CD14-positive monocyte (primary cell): Measurements from ENCODE around the gene BRPF1. TPM values are rescaled to one million over a fixed set of nuclear protein-coding genes. Genes with fewer than 3 reads are reported as not detected.

Experiments
- DNase-seq, 3 donors: peaks; one replicate each; pipeline ENCODE4 v3.0.0-alpha.2; 2011 to 2022
- H2AFZ ChIP-seq: 2 replicates; pipeline ENCODE4 v1.6.0; 2012; ENCODE audit warnings: mild to moderate bottlenecking, low read depth, low read length, inconsistent platforms; ENCODE audit not compliant: insufficient read depth, poor library complexity, severe bottlenecking
- H3K27ac ChIP-seq, 2 donors: 1 replicate in 1 of 2; 2 replicates in 1 of 2; pipeline ENCODE4 v1.5.1; 2012 to 2013; ENCODE audit warnings: low read length in 2 of 2, control low read depth in 1 of 2, inconsistent platforms in 1 of 2, low read depth in 1 of 2, mild to moderate bottlenecking in 1 of 2
- H3K27me3 ChIP-seq, 2 donors: one replicate each; pipeline versions ENCODE4 v1.6.0 to v1.6.1; 2011 to 2013; ENCODE audit warnings: low read length in 2 of 2; ENCODE audit not compliant: control insufficient read depth in 2 of 2, insufficient read depth in 2 of 2
- H3K36me3 ChIP-seq, 2 donors: replicated peaks in 1 of 2; 1 replicate in 1 of 2; 2 replicates in 1 of 2; pipeline versions ENCODE4 v1.5.1 to v1.6.1; 2012 to 2013; ENCODE audit warnings: low read length in 2 of 2, control low read depth in 1 of 2, inconsistent platforms in 1 of 2, mild to moderate bottlenecking in 1 of 2; ENCODE audit not compliant: insufficient read depth in 2 of 2, control insufficient read depth in 1 of 2
- H3K4me1 ChIP-seq, 2 donors: 1 replicate in 1 of 2; 2 replicates in 1 of 2; pipeline versions ENCODE4 v1.5.1 to v1.6.1; 2012 to 2013; ENCODE audit warnings: low read length in 2 of 2, control low read depth in 1 of 2, inconsistent platforms in 1 of 2, mild to moderate bottlenecking in 1 of 2, moderate library complexity in 1 of 2; ENCODE audit not compliant: insufficient read depth in 2 of 2, control insufficient read depth in 1 of 2
- H3K4me2 ChIP-seq: replicated peaks from 2 replicates; pipeline ENCODE3; 2012; ENCODE audit warnings: low read length, moderate library complexity, mild to moderate bottlenecking; ENCODE audit not compliant: poor library complexity, severe bottlenecking; ENCODE audit errors: extremely low read depth
- H3K4me3 ChIP-seq, 3 experiments: fragments of 200-600 bp in 1 of 3; sonication (generic) in 1 of 3; replicated peaks in 1 of 3; 1 replicate in 2 of 3; 2 replicates in 1 of 3; pipeline ENCODE4 v1.5.1; 2011 to 2013; ENCODE audit warnings: low read length in 3 of 3, mild to moderate bottlenecking in 3 of 3, control low read depth in 2 of 3, low read depth in 2 of 3, inconsistent platforms in 1 of 3, moderate library complexity in 1 of 3
- H3K79me2 ChIP-seq: 2 replicates; pipeline ENCODE4 v1.6.0; 2012; ENCODE audit warnings: mild to moderate bottlenecking, control low read depth, inconsistent platforms, low read length, moderate library complexity; ENCODE audit not compliant: insufficient read depth
- H3K9ac ChIP-seq: 2 replicates; pipeline ENCODE4 v1.6.0; 2017; ENCODE audit warnings: low read length, mild to moderate bottlenecking; ENCODE audit not compliant: insufficient read depth, poor library complexity, severe bottlenecking
- H3K9me3 ChIP-seq, 2 donors: replicated peaks in 1 of 2; 1 replicate in 1 of 2; 2 replicates in 1 of 2; pipeline versions ENCODE4 v1.5.1 to v1.6.1; 2012 to 2013; ENCODE audit warnings: low read length in 2 of 2, control low read depth in 1 of 2; ENCODE audit not compliant: control insufficient read depth in 1 of 2, insufficient read depth in 1 of 2
- H4K20me1 ChIP-seq: 2 replicates; pipeline ENCODE4 v1.6.0; 2012; ENCODE audit warnings: mild to moderate bottlenecking, low read length, control low read depth, moderate library complexity; ENCODE audit not compliant: insufficient read depth
- H3K27ac Mint-ChIP-seq, 7 donors: one replicate each; pipeline ENCODE4 v1.8.0; 2020; ENCODE audit warnings: mild to moderate bottlenecking in 7 of 7, mixed read lengths in 7 of 7, moderate library complexity in 6 of 7, inconsistent platforms in 2 of 7
- H3K27me3 Mint-ChIP-seq, 3 donors: one replicate each; pipeline ENCODE4 v1.8.0; 2021 to 2022; ENCODE audit warnings: low read depth in 3 of 3, mild to moderate bottlenecking in 3 of 3, mixed read lengths in 3 of 3, moderate library complexity in 3 of 3, inconsistent platforms in 1 of 3
- H3K36me3 Mint-ChIP-seq, 2 donors: one replicate each; pipeline ENCODE4 v1.8.0; 2020; ENCODE audit warnings: mixed read lengths in 2 of 2, inconsistent platforms in 1 of 2, mild to moderate bottlenecking in 1 of 2
- H3K4me1 Mint-ChIP-seq: one replicate; pipeline ENCODE4 v1.8.0; 2020; ENCODE audit warnings: mild to moderate bottlenecking, mixed read lengths
- H3K4me3 Mint-ChIP-seq, 2 donors: one replicate each; pipeline ENCODE4 v1.8.0; 2020; ENCODE audit warnings: mild to moderate bottlenecking in 2 of 2, mixed read lengths in 2 of 2, moderate library complexity in 1 of 2
- H3K9me3 Mint-ChIP-seq, 7 donors: one replicate each; pipeline ENCODE4 v1.8.0; 2020 to 2022; ENCODE audit warnings: mixed read lengths in 7 of 7, mild to moderate bottlenecking in 6 of 7, moderate library complexity in 6 of 7, inconsistent platforms in 2 of 7
- WGBS: methylation state at CpG from one replicate; pipeline ENCODE4 v1.1.5; 2013; ENCODE audit warnings: missing lambda C conversion rate; ENCODE audit not compliant: insufficient coverage; 5-methylcytosine and 5-hydroxymethylcytosine counted together
- intact Hi-C, 2 donors: fragments of 100-400 bp; cut with micrococcal nuclease; formaldehyde crosslinking; loops; one replicate each; pipeline versions ENCODE4 v1.15.0 to v1.15.1; 2023
- polyA plus RNA-seq, 3 donors: library from polyadenylated mRNA; depleted of rRNA in 1 of 3; unstranded in 2 of 3; stranded (reverse) in 1 of 3; fragments of 300-500 nt in 2 of 3; fragments of >200 nt in 1 of 3; fragmentation: Illumina TruSeq in 2 of 3; gene quantifications; 1 replicate in 2 of 3; 2 replicates in 1 of 3; pipeline ENCODE4 v1.2.3, GENCODE V29; 2012 to 2021
- TF ChIP-seq, protein P1 (sequence below): fragments of 200-600 bp; IDR thresholded peaks from one replicate; pipeline ENCODE4 v1.8.0; 2022; ENCODE audit warnings: antibody characterized with exemption, mild to moderate bottlenecking

BRPF1 gene
- polyA plus RNA-seq, 3 donors, result 5.1 to 22.5 (median 10.4) TPM

DNA sequence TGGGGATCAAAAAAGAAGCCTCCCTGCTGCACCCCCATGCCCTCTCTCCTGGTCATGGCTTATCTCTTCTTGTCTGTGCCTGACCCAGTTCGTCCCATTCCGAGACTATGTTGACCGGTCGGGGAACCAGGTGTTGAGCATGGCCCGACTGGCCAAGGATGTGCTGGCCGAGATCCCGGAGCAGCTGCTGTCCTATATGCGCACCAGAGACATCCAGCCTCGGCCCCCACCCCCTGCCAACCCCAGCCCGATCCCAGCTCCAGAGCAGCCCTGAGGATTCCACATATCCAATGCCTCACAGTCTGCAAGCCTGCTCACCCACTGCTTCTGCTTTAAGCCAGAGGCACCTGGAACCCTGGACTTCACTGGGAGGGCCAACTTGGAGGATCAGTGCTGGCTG, 2.1 kb upstream of the BRPF1 start:
- H2AFZ ChIP-seq, result no peak overlapping the region
- DNase-seq, result no peak
- WGBS, result 100% methylated on average over 8 of the region's 10 CpGs
- peaks cover 0 to 3% (median 0%) of the 10 kb centered on the region in 3 donors for H3K27me3 Mint-ChIP-seq
- peaks cover 44% of the 10 kb centered on the region for H3K4me1 Mint-ChIP-seq
- H3K4me2 ChIP-seq, result no peak overlapping the region
- no peak overlapping the region for H3K9ac ChIP-seq
- intact Hi-C loops, result no loop called here
- H3K9me3 ChIP-seq, result no peaks in the 10 kb centered on the region
- peak overlapping the region in 1 of 7 donors; percentile 7 for H3K27ac Mint-ChIP-seq
- TF ChIP-seq, protein P1, sequence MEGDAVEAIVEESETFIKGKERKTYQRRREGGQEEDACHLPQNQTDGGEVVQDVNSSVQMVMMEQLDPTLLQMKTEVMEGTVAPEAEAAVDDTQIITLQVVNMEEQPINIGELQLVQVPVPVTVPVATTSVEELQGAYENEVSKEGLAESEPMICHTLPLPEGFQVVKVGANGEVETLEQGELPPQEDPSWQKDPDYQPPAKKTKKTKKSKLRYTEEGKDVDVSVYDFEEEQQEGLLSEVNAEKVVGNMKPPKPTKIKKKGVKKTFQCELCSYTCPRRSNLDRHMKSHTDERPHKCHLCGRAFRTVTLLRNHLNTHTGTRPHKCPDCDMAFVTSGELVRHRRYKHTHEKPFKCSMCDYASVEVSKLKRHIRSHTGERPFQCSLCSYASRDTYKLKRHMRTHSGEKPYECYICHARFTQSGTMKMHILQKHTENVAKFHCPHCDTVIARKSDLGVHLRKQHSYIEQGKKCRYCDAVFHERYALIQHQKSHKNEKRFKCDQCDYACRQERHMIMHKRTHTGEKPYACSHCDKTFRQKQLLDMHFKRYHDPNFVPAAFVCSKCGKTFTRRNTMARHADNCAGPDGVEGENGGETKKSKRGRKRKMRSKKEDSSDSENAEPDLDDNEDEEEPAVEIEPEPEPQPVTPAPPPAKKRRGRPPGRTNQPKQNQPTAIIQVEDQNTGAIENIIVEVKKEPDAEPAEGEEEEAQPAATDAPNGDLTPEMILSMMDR, result no peak
- peaks cover 4 to 7% of the 10 kb centered on the region in 2 donors for H3K36me3 ChIP-seq
- no peak overlapping the region for H3K27ac ChIP-seq
- no peaks in the 10 kb centered on the region for H3K9me3 Mint-ChIP-seq
- peaks cover 29% of the 10 kb centered on the region for H3K79me2 ChIP-seq
- no peak overlapping the region for H3K4me3 ChIP-seq
- H3K4me3 Mint-ChIP-seq, result no peak overlapping the region
- peaks cover 41 to 47% of the 10 kb centered on the region in 2 donors for H3K4me1 ChIP-seq
- no peaks in the 10 kb centered on the region for H3K27me3 ChIP-seq
- H3K36me3 Mint-ChIP-seq, result peaks cover 7 to 12% of the 10 kb centered on the region in 2 donors
- H4K20me1 ChIP-seq, result peaks cover 23% of the 10 kb centered on the region

DNA sequence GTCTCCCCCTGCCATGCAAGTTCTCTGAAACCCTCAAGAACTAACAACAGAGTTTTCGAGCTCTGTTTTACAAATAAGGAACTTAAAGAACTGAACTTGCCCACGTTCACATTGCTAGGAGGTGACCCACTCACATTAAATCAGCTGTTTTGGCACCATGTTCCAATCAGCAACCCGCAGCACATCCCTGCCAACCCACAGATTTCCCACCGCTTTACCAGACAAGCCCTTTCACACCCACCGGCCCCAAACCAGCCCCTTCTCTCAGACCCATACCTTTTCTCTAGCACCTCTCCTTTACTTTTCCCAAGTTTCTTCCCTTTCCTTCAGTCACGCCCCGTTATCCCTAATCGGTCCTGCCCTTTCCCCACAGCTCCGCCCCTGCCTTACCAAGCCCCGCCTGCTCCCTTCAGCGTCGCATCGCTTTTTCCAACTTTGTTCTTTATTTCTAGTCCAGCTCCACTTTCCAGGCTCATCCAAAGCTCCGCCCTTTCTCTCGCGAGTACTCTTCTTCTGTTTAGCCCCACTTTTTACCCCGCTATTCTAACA, 804 bp upstream of the BRPF1 start:
- peak overlapping the region; percentile 87 to 94 for H3K4me3 Mint-ChIP-seq
- peak overlapping the region; percentile 82 to 97 (median 95) for H3K27ac Mint-ChIP-seq
- H3K27ac ChIP-seq, result peak overlapping the region; percentile 11 to 96
- H3K4me1 Mint-ChIP-seq, result peaks cover 54% of the 10 kb centered on the region
- peaks cover 42% of the 10 kb centered on the region for H3K79me2 ChIP-seq
- H3K4me2 ChIP-seq, result peak overlapping the region; percentile 94
- no peaks in the 10 kb centered on the region for H3K9me3 ChIP-seq
- peaks cover 51 to 60% of the 10 kb centered on the region in 2 donors for H3K4me1 ChIP-seq
- TF ChIP-seq, protein P1, result no peak
- intact Hi-C loops, result loop anchor here (1.0 to 5.0 kb wide), 9 partner anchors 14 to 333 kb away; partner anchors contain the start of genes ARPC4 (in 2 of the 2), MTMR14 (in 2 of the 2), TADA3 (in 2 of the 2) and FANCD2 (in 1 of the 2)
- H3K36me3 Mint-ChIP-seq, result peaks cover 17 to 24% of the 10 kb centered on the region in 2 donors
- H3K27me3 Mint-ChIP-seq, result peaks cover 0 to 3% (median 0%) of the 10 kb centered on the region in 3 donors
- peak overlapping the region; percentile 74 for H2AFZ ChIP-seq
- peaks cover 13 to 19% of the 10 kb centered on the region in 2 donors for H3K36me3 ChIP-seq
- WGBS, result 0% methylated on average over 15 of the region's 17 CpGs
- H4K20me1 ChIP-seq, result peaks cover 34% of the 10 kb centered on the region
- peak; percentile 9 to 23 (median 16) for DNase-seq
- H3K4me3 ChIP-seq, result peak overlapping the region; percentile 58 to 94 (median 67)
- no peaks in the 10 kb centered on the region for H3K9me3 Mint-ChIP-seq
- H3K9ac ChIP-seq, result peak overlapping the region; percentile 93
- H3K27me3 ChIP-seq, result no peaks in the 10 kb centered on the region
